Stimulated activated CD4-positive, alpha-beta T cell treated with anti-CD3 and anti-CD28 coated beads, Interleukin-4, amount 100 ng/mL, for 48 hours (primary cell): Measurements from ENCODE around the gene INPP5K.

Experiments used
- DNase-seq, 2 donors: peaks; one replicate each; pipeline ENCODE4 v3.0.0-alpha.2; 2020; ENCODE audit warnings: low read depth in 2 of 2

The INPP5K gene

DNA sequence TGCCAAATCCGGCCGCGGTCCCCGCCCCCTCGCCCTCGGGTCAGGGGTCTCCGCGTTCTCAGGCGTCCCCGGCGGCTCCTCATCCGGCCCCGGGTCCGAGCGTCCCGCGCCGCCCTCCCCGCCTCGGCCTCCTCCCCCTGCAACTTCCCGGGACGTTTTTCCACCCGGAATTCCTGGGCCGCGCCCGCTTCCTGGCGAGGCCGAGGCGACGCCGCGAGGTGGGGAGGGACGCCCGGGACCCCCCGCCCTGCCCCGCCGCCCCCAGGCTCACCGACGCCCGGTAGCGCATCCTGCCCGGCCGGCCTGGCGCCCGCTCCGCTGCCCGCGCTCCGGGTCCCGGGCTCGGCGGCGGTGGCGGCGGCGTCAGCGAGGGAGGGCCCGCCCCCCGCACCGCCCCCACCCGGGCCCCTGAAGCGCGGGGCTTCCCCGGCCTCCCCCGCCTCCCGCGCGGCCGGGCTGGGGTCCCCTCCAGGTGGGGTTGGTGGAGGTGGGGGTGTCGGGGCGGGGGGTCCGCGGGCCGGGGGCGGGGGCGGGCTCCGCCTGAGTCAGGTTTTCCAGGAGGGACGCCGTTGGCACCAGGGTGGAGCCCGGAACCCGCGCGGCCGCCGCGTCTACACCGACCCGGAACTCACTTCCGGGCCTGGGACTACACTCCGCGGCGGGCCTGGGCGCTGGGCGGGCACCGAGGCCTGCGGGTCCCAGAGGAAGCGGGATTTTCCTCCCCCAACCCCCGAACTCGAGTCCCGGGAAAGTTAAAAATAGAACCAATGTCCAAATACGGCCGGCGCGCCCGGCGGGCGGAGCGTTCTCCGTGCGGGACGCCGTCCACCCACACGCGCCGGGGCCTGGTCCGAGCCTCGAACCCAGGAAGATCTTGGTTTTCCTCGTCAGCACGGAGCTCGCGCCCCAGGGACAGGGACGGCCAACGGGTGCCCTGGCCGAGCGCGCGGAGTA lies 30.7 kb downstream of the INPP5K start:
- DNase-seq, result peak; percentile 49 to 60

DNA sequence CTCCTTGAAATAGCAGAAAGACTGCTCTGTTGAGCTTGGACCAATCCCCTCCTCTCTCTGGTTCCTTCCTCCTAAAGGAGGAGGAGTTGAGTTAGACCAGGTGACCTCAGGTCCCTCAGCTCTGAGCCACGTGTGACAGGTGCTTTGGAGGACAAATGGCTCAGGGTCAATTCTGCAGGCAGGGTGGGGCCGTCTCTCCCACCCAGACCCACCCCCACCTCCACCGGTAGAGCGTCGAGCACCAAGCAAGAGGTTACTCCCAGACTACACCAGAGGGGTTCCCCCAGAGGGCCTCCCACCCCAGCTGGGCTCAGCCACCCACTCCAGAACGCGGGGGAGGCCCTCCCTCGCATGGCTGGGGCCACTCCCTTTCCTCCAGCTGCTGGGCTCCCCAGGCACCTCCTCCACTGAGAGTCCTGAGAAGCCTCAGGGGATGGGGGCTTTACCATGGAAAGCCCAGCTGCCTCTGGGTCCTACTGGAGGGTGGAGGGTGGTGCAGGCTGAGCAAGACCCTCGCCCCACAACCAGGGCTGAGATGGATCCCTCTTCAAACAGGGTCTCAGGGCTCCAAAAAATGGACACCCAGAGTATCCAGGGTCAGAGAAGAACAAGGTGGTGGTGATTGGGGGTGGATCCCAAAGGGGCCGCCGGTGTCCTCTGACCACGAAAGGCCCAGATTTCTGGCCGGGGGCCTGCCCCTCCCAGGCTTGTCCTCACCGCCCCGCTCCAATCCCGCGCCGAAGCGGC lies 31.6 kb downstream of the INPP5K start:
- DNase-seq, result no peak

DNA sequence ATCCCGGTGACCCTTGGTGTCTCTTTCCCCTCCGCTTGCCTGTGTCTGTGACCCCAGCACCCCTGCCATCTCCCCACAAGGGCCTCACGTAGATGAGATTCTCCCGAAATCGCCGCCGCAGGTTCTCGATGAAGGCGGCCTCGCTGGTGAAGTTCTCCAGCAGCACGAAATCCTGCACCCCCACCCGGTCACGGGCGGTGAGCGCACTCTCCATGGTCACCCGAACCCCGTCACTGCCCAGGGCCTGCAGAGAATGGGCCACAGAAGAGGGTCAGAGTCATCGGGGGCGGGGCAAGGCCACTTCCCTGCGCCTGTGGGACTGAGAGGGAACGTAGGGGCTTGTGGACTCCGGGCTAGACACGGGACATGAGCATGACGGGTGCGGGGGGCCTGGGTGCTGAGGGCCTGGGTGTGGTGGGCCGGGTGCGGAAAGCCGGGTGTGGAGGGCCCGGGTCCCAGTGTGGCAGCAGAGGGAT lies 32.3 kb downstream of the INPP5K start:
- no peak for DNase-seq

DNA sequence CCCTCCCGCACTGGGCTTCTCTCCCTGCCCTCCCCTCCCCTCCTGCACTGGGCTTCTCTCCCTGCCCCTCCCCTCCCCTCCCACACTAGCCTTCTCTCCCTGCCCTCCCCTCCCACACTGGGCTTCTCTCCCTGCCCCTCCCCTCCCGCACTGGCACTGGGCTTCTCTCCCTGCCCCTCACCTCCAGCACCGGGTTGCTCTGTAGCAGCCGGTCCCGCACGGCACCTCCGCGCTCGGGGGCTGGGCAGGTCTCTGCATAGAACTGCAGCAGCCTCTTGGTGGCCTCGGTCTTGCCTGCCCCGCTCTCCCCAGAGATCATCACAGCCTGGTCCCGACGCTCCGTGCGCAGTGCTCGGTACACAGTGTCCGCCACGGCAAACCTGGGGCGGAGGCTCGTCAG lies 33.7 kb downstream of the INPP5K start:
- DNase-seq, result no peak

DNA sequence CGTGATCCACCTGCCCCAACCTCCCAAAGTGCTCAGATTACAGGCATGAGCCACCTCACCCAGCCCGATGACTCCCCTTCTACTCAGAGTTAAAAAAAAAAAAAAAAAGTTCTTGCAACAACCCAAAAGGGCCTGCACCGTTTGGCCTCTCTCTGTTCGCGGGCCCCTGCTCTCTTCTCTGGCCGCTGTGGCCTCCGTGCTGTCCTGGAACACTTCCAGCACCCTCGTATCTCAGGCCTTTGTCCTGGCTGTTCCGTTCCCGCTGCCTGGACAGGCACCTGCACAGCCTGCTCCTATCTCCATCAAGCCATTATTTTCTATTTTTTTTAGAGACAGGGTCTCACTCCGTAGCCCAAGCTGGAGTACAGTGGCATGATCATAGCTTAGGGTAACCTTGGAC lies 34.7 kb downstream of the INPP5K start:
- no peak for DNase-seq

DNA sequence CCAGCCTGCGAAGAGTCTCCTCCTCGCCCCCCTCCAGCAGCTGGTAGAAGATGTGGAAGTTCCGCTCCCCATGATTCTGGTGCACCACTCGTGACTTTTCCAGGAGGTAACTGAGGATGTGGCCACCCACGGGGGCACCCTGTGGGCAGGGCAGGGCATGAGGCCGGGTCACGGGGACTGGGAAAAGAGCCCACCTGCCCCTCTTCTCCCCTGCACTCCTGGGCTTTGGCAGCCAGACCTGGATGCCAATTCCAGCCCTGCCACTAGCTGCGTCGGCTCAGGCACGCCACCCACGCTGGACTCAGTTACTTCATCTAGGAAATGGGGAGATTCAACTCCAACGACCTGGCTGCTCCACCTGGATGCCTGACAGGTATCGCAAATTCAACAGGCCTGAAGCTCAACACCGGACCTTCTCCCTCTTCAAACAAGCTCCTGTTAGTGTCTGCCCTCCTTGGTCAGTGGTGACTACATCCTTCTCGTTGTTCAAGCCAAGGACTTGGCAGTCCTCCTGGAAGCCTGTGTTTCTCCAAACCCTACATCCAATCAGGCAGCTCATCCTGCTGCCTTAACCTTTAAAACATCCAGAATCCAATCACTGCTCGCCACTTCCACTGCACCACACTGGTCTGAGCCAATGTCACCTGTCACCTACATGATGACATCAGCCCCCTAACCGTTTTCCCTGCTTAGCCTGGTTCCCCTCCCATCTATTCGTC lies 35.5 kb downstream of the INPP5K start:
- DNase-seq, result no peak

DNA sequence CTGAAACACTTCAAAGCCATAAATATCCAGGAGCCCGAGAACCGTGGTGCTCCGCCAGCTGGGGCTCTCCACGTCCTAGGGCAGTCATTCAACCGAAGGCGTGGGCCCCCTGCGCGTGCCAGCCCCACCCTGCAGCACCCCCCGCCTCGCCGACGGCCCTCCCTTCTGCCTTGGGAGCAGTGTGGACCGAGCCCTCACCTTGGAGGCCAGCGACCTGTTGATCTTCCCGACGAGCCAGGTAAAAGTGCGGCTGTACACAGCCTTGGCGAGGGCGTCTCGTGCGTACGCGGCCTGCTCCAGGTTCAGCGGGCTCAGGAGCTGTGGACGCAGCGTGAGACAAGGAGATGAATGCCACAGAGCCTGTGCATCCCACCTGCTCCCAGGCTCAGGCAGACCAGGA lies 38.0 kb downstream of the INPP5K start:
- no peak for DNase-seq

DNA sequence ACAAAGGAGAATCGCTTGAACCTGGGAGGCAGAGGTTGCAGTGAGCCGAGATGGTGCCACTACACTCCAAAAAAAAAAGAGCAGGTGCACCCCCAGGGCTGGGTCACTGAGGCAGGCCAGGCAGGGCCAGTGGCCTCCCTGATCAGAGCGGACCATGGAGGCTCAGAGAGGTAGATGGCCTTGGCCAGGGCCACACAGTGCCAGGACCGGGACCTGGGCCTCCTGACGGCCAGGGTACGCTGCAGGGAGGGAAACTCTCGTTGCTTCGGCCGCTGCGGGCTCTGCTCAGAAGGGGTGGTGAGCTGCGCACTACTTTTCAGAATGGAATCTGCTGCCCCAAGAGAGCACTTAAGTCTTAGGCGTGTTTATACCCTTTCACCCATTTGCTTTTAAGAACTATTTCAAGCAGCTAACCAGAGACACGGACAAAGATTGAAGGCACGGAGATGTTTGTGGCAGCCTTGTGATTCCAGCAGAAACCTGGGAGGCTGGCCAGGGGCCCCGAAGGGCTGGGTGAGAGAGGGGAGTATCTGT lies 41.0 kb downstream of the INPP5K start:
- DNase-seq, result no peak

DNA sequence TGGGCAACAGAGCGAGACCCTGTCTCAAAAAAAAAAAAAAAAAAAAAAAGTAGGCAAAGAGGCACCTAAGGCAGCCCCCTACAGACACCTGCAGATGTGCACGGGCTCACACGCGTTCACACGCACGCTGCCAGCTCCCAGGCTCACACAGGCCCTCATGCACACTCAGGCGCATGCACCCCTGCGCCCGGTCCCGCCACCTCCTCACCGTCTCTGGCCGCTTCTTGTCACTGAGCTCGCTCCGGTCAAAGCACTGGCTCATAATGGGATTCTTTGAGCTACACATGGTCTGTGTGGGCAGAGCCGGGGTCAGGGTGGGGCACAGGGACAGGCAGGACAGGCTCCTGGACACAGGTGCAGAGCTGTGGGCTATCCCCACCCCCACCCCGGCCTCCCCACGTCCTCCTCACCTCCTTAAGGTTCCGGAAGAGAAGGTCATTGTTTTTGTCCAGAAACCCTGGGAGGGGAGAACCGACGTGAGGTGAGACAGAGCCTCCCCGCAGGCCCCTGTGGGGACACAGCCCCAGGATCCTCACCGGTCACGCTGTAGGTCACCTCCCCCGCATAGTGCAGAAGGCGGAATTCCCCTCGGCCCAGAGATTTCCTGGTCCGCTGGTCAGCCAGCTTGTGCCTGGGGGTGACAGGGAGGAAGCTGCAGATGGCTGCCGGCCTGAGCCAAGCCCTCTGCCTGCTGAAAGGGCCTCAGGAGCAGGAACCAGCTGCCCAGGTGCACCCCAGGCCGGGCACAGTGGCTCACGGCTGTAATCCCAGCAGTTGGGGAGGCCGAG lies 41.8 kb downstream of the INPP5K start:
- no peak for DNase-seq

DNA sequence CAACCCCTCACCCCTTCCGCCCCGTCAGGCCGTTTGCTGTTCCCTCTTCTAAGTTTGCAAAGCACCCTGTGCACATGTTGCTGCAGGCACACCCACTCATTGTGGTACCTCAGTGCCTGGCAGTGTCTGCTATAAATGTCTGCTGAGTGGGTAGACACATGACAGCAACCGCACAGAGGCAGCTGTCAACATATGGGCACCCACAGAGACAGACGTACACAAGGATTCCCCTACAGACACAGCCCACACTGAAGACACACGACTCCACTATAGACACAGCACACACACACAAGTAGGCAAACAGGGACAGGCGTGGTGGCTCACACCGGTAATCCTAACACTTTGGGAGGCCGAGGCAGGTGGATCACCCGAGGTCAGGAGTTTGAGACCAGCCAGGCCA lies 42.6 kb downstream of the INPP5K start:
- DNase-seq, result no peak

DNA sequence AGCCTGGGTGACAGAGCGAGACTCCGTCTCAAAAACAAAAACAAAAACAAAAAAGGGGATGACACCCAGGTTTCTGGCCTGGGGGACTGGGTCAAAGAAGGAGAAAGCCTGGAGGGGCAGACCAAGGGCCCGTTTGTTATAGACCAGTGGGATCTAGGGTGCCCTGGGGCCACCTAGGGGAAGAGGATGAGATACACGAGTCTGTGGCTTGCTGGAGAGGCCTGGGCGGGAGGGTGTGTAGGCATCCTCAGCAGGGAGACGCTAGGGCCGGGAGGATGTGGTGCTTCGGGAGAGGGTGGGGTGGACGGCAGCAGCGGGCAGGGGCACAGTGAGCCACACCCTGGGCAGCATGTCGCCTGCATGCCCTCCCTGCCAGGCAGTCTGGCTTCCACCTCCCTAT lies 43.2 kb downstream of the INPP5K start:
- no peak for DNase-seq

DNA sequence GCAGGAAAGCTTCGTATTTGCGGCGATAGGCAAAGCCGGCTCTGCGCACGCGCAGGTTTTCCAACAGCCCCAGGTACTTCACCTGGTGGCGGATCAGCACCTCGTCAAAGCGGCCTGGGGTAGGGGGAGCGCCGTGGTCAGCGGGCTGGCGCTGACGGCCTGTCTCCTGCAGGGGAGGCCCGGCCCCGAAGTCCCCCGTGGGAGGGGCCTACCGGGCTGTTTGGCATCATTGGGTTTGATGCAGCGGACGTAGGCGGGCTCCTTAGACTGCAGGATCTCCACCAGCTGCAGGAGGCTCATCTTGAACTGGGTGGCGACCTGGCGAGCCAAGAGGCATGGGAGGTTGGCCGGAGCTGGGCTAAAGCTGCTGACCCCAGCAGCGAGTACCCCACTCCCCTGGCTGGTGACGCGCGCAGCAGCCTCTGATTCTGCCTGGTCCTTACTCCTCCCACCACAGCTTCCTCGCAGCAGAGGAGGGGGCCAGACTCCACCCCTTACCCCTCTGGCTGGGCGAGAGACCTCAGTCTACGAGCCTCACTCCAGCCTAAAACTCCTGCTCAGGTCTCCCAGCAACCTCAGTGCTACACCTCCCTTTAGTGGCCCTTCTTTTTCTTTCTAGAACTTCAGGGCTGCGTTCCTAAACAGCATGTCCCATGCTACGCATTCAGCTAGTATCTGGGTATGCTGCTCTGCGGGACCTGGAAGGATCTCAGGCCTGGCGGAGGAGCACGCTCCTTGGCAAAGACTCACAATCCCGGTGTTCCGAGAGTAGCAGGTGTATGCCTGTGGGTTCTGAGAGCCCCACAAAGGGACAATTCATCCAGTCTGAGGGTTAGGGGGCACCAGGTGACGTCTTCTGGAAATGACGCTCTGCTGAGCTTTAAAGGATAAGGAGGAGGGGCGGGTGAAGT lies 44.2 kb downstream of the INPP5K start:
- DNase-seq, result no peak

DNA sequence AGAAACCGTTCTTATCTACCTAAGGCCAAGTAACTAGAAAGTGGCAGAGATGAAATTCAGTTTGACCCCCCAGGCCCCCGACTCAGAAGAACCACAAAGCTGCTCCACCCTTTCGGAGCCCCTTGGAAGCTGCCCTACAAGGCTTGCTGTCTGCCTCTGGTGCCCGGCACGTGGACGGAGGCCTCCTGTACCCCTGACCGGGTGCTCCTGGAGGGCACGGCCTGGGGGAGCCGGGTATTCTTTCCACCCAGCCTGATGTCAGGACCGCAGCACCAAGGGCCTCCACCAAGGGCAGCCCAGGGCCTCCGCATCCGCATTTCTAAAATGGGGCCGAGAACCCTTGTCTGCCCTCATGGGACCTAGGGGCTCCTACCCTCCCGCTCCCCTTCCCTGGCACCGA lies 44.9 kb downstream of the INPP5K start:
- no peak for DNase-seq

DNA sequence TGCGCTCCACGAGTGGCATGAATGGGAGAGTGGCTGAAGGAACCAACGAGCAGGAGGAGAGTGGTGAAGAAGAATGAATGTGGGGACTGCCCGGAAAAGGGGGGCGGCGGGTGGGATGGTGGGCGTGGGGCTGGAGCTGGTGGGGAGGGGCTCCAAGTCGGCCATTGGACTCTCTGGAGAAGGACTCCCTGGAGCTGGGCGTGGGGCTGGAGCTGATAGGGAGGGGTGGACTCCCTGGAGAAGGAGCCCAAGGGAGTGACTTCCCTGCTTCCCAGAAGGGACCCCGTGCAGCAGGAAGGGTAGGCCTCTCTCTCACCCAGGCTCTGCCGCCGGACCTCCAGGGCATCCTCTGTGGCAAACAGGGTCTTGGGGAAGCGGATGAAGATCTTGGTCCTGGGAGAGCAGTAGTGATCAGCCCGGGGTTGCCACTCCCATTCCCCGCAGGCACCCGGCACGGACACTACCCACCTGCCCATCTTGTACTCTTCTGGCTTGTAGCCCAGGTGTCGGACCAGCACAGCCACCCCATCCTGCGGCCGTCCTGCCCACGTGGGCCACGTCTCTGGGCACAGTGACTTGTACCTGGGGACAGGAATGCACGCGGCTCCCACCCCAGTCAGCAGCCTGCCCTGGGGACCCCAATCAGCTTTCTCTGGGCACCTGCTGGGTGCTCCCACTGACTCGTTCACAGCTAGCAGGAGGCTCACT lies 45.5 kb downstream of the INPP5K start:
- DNase-seq, result no peak

DNA sequence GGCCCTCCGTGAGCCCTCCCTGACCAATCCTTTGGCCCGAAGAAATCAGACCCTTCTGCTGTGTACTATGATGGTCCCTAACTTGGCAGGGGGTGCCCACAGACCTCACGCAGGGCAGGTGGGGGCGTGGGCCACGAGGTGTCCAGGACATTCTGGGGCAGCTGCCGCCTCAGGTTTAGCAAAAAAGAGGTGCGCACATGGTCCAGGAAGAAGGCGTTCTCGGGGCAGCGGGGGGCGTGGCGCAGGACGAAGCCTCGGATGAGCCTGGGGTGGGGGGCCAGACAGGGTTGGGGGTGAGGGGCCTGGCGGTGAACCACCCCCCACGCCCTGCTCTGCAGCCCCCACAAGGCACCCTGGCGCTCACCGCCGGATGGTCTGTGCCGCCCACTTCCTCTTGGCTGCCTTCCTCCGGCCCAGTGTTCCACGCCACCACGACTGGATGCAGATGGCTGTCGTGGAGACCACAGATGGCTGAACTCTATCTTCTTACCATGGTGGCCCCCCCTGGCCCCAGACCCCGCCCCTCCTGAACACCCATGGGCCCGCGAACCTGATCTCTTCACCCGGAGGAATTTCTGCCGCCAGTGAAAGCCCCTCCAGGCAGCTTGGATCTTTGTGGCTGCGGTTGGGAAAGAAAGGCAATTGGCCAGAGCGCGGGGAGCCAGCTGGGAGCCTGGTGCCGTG lies 46.2 kb downstream of the INPP5K start:
- DNase-seq, result no peak

DNA sequence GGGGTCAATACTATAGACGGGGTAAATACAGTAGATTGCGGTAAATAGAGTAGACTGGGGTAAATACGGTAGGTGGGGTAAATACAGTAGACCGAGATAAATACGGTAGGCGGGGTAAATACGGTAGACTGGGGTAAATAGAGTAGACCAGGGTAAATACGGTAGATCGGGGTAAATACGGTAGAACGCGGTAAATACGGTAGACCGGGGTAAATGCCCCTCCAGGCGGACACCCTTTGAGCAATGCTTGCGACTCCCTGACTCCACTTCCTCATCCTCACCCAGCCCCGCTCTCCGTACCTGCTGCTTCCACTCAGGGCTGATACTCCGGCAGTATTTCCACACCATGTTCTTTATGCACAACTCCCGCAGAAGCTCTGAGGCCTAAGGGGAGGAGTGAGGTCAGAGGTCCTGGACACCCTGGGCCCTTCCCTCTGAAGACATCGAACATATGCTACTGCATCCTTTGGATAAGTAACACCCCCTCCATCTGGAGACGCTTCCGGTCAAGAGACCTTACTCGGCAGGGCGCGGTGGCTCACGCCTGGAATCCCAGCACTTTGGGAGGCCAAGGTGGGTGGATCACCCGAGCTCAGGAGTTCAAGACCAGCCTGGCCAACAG lies 47.1 kb downstream of the INPP5K start:
- DNase-seq, result no peak

DNA sequence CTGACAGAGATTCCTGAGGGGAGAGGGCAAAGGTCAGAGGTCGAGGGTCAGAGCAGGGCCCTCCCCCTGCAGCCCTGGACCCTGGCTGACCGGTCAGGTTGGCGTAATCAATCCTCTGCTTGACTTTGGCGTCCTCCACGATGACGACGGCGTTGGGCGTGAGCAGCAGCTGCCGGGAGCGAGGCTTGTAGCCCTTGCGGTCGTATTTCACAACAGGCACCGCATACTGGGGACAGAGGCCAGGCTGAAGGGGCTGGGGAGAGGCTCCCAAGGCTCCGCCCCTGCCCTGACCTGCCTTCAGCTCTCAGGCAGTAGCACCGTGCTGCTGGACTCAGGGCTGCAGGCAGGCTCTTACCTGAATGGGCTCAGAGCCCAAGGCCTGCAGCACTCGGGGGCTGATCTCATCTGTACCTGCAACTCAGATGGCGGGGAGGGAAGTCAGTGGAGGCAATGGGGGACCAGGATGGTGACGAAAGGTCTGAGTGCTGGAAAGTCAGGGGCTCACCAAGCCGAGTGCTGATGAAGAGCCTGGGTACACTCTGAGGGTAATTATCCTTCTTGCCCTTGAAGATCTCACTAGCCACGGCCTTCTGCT lies 48.4 kb downstream of the INPP5K start:
- DNase-seq, result no peak

DNA sequence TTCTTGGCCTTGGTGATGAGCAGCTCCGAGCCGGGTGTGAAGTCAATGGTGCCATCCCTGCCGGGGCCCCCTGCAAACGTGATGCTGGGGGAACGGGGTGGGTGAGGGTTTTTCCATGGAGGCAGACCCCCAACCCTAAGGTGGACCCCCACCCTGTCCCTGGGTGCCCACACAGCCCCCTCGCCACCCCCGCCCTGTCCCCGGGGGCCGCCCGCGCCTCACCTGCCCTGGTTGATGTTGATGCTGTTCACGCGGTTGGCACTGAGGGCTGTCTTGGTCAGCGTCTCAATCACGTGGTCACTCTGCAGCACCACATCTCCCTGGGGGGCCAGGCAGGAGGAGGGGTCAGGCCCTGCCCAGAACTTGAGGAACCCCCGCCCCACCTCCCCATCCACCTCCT lies 49.2 kb downstream of the INPP5K start:
- DNase-seq, result no peak
